Frontal cortex (tissue), 4 donors: ENCODE results near the gene TPCN2. TPM values are rescaled to one million over a fixed set of nuclear protein-coding genes. Genes with fewer than 3 reads are reported as not detected.
"Not testable (repeated sequence)": the region's sequence is repeated elsewhere in the genome, so short reads cannot be mapped to it uniquely, and the experiment has no call there.

Experiments used
- DNase-seq, 2 donors: peaks; one replicate each; pipeline ENCODE4 v3.0.0; 2012; ENCODE audit warnings: low spot score in 2 of 2
- FAIRE-seq: peaks from 2 replicates; lab custom pipeline; 2012; peaks lifted over from hg19 to GRCh38; lab: Jason Lieb, UNC
- total RNA-seq: library from RNA; depleted of rRNA; stranded (reverse); fragments of >200 nt; gene quantifications from one replicate; pipeline ENCODE4 v1.2.3, GENCODE V29; 2014
- donor health status: control.
- donor health status: control.
- donor health status: control.

The TPCN2 gene
- total RNA-seq = 6.1 TPM

DNA sequence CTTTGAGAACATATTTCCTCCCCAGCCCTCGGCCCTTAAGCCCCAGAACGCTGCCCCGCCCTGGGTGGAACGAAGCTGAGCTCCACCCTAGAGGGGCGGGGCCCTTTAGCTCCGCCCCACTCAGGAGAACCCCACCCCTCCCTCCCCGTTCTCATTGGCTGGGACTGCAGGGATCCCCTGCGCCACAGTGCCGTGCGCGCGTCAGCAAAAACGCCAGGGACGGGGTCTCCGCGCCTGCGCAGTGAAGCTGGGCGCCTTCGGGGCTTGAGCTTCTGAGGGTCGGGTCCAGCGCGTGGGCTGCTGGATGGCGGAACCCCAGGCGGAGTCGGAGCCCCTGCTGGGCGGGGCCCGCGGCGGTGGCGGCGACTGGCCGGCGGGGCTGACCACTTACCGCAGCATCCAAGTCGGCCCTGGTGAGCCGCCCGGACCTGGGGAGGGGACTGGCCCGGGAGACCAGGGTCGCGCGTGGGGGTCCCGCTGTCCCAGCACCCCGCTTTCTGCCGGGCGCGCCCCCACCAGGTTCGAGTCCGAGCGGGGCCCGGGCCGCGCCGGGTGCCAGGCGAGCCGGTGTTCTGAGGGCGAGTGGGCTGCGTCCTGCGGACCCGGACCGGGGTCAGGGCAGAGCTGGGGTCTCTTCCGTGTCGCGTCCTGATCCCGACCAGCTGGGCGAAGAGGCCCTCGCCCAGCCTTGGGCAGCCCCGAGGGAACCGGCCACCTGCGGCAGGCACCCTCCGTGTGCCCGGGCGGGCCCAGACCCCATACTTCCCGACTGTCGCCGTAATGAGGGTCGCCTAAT lies at the start of gene TPCN2:
TPCN2 (plus strand) TSS at position 239 of the 796 bp plus-strand sequence; CDS start at position 305, 66 bp downstream.
- no peak for FAIRE-seq
- DNase-seq = peak; percentile 96 to 99

DNA sequence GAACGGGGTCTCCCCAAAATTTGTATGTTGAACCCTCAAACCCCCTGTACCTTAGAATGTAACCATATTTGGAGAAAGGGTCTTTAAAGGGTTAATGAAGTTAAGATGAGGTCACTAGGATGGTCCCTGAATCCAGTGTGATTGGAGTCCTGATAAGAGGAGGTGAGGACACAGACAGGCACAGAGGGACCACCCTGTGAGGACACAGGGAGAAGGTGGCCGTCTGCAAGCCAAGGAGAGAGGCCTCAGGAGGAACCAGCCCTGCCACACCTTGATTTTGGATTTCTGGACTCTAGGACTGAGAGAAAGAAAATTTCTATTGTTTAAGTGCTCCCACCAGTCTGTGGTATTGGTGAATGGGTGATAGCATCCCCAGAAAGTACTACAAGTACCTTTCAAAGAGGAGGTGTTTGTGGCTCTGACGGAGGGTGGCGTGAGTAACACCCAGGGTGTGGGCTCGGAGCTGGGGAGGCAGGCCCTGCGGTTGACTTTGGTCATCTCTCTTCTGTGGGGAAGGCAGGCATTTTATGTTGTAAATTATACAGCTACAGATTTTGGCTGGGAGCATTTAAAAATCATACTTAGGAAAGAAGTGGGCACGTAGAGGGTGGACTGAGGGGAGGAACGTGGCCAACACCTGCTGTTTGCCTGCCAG lies 49.5 kb upstream of the TPCN2 start:
- DNase-seq (no peak), FAIRE-seq (no peak)

DNA sequence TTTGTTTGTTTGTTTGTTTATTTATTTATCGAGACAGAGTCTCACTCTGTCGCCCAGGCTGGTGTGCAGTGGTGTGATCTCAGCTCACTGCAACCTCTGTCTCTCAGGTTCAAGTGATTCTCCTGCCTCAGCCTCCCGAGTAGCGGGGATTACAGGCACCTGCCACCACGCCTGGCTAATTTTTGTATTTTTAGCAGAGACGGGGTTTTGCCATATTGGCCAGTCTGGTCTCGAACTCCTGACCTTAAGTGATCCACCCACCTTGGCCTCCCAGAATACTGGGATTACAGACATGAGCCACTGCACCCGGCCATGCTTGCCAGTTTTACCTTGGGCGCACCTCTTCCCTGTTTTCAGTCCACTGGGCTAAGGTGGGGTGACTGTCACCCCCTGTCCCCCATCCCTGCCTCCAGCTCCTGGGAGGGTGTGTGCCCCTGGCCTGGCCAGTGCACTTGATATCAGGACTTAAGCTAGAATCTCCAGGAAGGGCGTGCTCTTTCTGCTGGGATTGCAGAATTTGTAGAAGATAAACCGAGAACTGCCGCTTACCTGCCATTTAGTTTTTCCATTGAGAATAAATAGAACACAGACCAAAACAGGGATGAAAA lies 48.9 kb upstream of the TPCN2 start:
- not testable (repeated sequence) for DNase-seq, FAIRE-seq

DNA sequence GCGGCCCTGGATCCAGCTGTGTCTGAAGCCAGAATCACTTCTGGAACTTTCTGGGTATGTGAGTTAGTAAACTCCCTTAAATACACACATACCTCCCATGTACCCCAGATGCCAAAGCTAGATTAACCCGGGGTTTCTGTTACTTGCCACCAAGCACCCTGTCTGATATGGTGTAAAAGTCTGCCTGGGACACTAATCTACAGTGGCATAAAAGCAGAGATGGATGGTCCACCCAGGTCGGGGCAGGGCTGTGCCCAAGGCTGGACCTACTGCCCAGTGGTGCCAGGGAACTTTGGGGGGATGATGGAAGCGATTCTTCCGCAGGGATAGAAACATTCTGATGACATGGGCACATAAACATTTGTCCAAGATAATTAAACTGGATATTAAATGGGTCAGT lies 48.3 kb upstream of the TPCN2 start:
- DNase-seq = no peak
- no peak for FAIRE-seq

DNA sequence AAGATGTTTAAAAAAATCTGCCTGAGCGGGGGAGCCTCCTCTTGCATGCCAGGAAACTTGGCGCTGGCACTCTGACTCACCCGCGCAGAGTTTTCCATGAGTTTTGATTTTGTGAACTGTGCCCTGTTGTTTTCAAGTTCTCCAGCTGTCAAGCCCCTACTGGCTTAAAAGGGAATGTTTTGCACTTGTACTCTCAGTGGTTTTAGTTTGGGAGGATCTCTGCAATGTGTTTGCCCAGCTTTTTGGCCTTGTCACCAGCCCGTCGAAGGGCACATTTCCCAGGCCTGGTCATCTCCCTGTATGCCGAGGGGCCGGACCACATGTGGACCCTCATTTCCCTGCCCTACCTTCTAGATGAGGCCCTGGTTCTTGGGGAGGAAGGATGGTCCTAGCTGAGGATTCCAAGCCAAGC lies 47.9 kb upstream of the TPCN2 start:
- peak in 1 of 2 donors; percentile 47 for DNase-seq

DNA sequence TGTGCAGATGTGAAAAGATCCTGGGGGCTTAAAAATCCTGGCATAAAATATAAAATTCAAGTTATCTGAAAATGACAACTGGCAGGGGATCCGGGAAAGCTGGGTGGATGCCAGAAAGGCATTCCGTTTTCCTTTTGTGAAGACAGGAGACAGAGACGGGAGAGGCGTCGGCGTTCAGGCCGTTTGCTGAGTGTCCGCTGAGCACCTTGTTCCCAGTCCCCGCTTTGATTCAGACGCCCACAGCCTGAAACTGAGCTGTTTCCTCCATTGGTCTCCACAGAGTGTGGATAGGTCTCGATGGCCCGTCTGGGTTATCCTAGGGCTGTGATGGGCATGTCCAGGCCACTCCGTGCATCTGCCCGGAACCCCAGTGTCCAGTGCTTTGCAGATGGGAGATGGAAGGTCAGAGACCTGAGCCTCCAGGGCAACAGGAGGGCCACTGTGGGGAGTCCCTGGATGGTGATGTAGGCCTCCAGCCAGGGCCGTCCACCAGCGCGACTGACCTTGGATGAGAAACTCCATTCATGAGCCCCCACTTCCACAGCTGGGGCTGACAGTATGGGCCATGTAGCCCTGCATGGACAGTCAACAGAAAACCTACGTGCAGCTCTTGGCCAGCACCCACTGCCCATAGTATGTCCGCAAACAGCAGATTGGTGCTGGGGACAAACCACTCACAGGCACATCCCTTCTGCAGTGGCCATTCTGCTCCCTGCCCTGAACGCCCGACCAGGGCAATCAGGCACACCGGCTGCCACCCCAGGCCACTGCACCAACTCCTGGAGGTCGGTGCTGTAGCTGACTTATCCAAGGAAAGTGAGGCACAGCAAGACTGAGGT lies 47.3 kb upstream of the TPCN2 start:
- no peak for DNase-seq
- FAIRE-seq = no peak

More for the DNA sequence above, 47.9 kb upstream of the TPCN2 start:
- FAIRE-seq = no peak

DNA sequence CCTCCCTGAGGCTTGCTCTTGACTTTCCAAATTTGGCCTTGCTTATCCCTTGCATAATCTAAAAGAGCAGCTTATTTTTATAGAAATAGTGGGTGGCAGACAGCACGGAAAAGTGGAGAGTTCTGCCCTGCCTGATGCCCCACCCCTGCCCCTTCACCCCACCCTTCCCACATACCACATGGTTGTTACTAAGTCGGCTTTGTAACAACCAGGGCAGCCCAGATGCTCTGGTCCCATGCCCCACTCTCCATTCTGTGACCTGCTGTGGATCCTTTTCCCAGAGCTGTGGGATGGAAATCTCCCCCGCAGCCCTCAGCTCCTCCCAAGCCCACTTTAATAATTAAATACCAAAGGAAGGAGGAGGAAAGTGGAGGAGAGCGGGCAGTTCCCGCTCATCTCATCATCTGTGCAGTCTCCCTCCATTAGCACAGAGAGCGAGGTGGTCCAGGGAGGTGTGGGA lies 46.6 kb upstream of the TPCN2 start:
- no peak for FAIRE-seq
- DNase-seq = no peak

DNA sequence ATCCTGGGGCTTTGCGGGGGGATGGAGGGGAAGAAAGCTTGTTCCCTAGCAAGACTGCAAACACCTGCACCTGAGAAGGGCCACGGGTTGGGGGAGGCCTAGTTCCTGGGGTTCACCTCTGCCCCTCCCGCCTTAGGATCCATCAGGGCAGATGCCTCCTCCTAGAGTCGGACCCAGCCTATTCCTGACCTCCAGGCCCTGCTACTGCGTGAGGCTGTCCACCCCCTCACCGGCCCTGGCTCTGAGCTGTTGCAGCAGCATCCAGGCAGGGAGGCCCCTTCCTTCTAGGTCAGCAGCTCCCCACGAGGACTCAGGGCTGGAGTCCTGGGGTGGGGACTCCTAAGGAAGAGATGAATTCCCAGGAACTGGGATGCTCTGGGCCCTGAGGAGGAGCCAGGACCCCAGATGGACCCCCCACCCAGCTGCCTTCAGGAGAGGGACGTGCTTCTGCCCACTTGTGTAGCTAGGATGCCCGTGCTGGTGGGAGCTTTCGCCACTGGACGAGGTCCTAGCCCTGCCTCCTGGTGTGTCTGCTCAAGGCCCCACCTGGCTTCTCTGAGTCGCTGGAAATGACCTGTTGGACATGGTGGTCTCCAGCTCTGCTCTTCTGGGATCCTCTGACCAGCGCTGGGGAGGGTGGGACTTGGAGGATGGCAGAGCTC lies 46.0 kb upstream of the TPCN2 start:
- DNase-seq (no peak), FAIRE-seq (no peak)

DNA sequence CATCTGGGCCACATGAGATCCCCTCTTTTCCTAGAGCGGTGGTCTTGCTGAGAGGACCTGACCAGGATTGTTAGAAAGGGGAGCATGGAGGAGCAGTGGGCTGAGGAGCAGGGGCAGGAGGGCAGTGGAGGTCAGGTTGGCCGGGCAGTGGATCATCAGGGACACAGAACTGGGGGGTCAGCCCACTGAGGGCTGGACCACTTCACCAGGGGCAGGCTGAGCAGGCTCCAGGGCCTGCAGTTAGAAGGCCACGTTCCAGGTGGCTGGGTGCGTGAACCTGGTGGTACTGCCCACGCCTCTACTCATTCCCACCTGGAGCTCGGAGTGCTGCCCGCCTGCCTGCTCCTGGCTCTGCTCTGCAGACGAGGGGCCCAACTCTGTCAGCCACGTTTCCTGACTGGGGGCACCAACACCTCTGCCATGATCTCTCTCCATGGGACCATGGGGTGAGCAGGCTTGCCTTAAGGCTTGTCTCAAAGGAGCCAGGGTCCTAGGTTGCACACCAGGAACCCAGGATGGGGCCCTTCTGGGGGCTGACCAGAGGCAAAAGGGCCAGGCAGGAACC lies 45.3 kb upstream of the TPCN2 start:
- DNase-seq = no peak
- no peak for FAIRE-seq

DNA sequence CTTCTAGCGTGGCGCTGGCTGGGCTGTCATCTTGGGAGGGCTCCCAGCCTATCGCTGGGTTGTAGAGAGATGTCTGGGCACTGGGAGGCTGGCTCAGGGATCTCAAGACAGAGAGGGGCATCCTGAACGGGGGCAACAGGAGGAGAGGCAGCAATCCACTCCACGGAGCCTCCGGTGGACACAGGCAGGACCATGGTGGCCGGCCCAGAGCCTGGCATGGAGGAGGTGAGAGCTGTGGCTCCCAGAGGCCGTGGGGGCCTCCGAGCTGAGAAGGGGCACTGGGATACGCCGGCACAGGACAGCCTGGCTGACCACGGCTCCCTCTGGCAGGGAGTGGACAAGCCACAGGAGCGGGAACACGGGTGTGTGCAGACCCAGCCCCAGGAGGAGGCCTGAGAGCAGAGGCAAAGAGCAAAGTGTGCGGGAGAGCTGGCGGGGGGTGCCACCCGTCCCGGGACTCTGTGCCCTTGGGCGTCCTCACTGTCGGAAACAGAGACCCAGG lies 44.8 kb upstream of the TPCN2 start:
- DNase-seq = no peak
- FAIRE-seq = no peak

DNA sequence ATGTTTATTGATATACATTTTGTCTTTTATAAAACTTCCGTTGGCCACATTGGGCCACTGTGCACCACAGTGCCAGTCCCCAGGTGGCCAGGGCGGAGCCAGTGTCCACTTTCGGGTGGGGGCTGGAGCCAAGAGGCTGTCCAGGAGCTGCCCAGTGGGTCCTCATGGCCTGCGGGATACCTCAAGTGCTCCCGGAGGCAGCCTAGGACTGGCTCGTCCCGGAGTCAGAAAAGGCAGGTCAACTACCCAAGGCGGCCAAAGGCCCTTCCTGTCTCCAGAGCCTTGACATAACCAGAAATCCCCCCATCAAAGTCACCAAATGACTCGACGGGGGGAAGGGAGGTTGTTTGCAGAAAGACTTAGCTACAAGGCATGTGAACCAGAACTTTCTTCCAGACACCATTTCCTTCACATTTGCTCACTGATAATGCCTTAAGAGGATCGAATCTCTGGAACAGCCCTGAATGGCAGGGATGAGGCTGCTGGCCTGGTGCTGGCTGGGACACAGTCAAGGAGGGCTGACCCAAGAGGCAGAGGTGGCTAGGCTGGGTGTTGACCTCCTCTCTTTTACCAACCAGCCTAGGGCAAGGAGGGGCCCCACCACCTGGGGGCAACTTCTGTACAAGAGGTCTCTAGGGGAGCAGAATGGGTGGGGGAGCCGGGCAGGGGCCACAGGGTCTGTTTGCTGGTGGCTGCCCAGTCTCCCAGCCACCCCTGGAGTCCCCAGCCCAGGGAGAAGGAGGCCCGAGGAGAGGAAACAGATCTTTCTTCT lies 44.1 kb upstream of the TPCN2 start:
- FAIRE-seq (no peak), DNase-seq (no peak)

DNA sequence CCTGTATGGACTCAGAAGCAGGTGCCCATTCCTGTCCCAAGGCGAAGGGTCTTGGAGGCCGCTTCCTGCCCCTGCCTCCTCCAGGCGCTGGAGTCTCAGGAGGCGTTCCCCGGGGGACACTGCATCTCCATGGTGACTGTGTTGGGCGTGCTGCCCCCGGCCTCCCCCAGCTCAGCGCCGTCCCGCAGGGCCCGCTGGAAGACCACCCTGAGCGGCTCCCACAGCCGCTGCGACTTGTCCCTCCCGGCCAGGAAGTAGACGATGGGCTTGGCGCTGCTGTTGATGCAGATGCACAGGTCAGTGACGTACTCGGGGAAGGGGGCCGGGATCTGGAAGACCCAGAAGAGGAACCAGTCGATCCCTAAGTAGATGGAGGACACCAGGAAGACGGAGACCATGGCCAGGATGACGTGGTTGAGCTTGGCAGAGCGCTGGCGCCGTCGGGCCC lies 43.5 kb upstream of the TPCN2 start:
- DNase-seq (no peak), FAIRE-seq (no peak)

DNA sequence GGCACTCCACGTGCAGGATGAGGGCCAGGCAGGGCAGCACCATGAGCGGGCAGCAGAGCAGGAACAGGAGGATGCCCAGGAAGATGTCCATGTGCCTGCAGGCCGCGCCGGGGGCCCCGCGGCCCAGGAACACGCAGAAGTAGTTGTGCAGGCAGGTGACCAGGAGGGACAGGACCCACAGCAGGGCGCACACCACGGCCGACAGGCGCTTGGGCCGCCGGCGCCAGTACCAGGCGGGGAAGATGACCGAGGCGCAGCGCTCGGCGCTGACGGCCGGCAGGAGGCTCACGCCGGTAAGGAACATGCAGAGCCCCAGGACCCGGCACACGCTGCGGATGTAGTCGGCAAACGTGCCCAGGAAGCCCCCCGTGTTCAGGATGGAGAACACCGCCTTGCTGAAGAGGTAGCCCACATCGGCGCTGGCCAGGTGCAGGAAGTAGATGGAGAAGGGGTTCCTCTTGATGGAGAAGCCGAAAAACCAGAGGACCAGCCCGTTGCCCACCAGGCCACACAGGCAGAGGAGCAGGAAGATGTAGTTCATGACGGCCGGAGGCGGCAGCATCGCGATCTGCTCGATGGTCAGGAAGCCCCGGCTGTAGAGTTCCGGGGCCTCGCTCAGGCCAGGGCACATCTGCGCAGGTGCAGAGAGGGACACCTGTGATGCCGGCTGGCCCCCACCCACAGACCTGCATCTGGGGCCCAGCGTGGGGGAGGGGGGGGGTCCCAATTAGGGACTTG lies 42.9 kb upstream of the TPCN2 start:
- DNase-seq (no peak), FAIRE-seq (no peak)

DNA sequence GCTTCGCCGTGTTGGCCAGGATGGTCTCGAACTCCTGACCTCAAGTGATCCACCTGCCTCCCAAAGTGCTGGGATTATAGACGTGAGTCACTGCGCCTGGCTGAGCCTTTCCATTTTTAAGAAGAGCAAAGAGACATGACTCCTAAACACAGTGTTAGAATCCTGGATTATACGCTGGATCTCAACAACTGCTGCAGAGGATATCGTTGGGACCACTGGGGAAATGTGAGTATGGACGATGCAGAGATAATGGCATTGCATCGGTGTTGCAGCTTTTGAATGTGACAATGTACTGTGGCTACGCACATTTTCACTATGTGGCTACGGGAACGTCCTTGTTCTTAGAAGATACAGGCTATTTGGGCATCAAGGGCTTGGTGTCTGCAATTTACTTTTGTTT lies 41.9 kb upstream of the TPCN2 start:
- DNase-seq = no peak
- FAIRE-seq = no peak

DNA sequence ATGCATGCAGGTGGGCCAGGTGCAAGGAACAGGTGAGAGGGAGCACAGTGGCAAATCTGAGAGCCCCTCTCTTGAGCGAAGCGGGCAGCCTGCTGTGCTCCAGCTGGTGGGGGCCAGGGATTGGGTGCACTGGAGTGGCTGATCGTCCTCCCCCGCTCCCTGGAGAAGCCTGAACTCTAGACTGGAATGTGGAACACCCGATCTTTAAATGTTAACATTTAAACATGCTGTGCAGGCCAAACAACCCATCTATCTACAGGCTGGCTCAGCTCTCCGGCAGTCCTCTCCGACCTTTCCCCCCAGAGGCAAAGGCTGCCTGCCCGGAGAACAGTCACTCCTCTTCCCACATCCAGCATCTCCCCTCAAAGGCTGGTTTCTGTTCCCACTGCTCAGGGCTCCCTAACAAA lies 40.8 kb upstream of the TPCN2 start:
- FAIRE-seq = no peak
- no peak for DNase-seq

DNA sequence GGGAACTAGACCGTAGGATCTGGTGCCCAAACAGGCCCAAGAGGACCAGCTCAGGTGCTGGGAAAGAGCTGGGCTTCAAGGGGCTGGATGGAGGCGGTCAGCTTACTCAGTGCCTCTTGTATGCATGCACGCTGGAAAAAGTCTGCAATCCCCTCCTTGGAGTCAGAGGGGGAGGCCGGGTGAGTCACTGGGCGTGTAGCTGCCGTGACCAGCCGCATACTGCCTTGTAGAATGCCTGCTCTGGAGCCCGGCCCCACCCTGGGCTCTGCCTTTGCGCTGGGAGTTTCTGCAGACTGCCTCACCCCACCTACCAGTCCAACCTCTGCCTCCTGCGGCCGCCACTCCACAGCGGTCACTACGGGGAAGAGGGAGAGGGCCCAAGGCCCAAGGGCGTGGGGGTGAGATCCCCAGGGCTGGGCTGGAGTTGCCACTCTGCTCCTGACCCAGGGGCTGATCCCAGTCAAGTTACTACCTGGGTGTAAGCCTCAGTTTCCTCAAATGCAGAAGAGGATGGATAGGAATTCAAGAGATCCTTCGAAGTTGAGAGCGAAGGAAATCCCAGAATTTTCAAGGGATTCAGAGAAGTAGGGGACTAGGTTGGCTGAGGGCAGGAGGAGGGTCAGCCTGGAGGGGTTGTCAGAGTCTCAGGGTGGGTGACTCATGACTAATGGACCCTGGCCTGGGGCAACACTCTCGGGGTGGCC lies 39.8 kb upstream of the TPCN2 start:
- DNase-seq (no peak), FAIRE-seq (no peak)
